Measurements from ENCODE around the gene PRLR. TPM values are rescaled to one million over a fixed set of nuclear protein-coding genes. Genes with fewer than 3 reads are reported as not detected.

Gene PRLR
- total and polyA plus RNA-seq, 2 of the 13 experiments (the other 11 are each of a cell fraction or from before 2014, with no cell fraction given) = 12.2 to 13.3 TPM

DNA sequence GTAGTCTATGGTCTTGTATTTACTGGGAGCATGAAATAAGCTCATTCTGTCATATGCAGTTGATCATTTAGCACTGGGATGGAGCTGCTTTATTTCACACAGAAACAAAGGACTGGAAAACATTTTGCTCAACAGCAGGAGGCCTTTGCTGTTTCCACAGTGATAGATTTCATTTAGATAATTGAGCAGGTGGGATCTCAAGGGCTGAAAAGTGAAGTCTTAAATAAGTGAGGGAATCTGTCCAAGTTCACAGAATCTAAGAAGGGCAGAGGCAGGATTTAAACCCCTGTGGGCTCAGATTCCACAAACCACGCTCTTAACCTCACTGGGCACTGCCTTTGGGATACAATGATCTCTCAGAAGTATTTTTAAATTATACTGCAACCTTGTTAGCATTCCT, 47.8 kb downstream of the PRLR start (continued):
- TF ChIP-seq PAXIP1 (CRISPR knock-in tag; conservative IDR thresholded peaks at IDR 0.05) (no peak), RELA (CRISPR knock-in tag; IDR thresholded peaks at IDR 0.05) (no peak), GABPB1 (CRISPR knock-in tag; IDR thresholded peaks at IDR 0.05) (no peak), SAFB2 (CRISPR knock-in tag; IDR thresholded peaks at IDR 0.05; ENCODE audit: borderline replicate concordance, low read depth) (no peak), SETDB1 (CRISPR knock-in tag; IDR thresholded peaks at IDR 0.05; ENCODE audit: borderline replicate concordance) (no peak), WIZ (CRISPR knock-in tag; IDR thresholded peaks at IDR 0.05) (no peak), GLI4 (CRISPR knock-in tag; IDR thresholded peaks at IDR 0.05; ENCODE audit: borderline replicate concordance) (no peak), ZNF354B (CRISPR knock-in tag; IDR thresholded peaks at IDR 0.05) (no peak), ZMYM2 (CRISPR knock-in tag; IDR thresholded peaks at IDR 0.05) (no peak), ZNF432 (CRISPR knock-in tag; IDR thresholded peaks at IDR 0.05; ENCODE audit: borderline replicate concordance) (no peak), TERF1 (CRISPR knock-in tag; IDR thresholded peaks at IDR 0.05) (no peak), ZNF275 (CRISPR knock-in tag; IDR thresholded peaks at IDR 0.05; ENCODE audit: borderline replicate concordance) (no peak)
- TF ChIP-seq, protein P1, sequence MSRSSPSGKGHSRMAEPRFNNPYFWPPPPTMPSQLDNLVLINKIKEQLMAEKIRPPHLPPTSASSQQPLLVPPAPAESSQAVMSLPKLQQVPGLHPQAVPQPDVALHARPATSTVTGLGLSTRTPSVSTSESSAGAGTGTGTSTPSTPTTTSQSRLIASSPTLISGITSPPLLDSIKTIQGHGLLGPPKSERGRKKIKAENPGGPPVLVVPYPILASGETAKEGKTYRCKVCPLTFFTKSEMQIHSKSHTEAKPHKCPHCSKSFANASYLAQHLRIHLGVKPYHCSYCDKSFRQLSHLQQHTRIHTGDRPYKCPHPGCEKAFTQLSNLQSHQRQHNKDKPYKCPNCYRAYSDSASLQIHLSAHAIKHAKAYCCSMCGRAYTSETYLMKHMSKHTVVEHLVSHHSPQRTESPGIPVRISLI (CRISPR knock-in tag; IDR thresholded peaks at IDR 0.05; ENCODE audit: borderline replicate concordance) = no peak
- TF ChIP-seq, protein P2, sequence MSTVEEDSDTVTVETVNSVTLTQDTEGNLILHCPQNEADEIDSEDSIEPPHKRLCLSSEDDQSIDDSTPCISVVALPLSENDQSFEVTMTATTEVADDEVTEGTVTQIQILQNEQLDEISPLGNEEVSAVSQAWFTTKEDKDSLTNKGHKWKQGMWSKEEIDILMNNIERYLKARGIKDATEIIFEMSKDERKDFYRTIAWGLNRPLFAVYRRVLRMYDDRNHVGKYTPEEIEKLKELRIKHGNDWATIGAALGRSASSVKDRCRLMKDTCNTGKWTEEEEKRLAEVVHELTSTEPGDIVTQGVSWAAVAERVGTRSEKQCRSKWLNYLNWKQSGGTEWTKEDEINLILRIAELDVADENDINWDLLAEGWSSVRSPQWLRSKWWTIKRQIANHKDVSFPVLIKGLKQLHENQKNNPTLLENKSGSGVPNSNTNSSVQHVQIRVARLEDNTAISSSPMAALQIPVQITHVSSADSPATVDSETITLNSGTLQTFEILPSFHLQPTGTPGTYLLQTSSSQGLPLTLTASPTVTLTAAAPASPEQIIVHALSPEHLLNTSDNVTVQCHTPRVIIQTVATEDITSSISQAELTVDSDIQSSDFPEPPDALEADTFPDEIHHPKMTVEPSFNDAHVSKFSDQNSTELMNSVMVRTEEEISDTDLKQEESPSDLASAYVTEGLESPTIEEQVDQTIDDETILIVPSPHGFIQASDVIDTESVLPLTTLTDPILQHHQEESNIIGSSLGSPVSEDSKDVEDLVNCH (CRISPR knock-in tag; IDR thresholded peaks at IDR 0.05) = no peak
